Stimulated activated CD4-positive, alpha-beta T cell treated with anti-CD3 and anti-CD28 coated beads, Interleukin-4, amount 100 ng/mL, for 4 hours (primary cell): ENCODE measurements around the gene MRPL57.
"Not testable (repeated sequence)": the region's sequence is repeated elsewhere in the genome, so short reads cannot be mapped to it uniquely, and the experiment has no call there.

Experiments
- DNase-seq, 2 experiments: peaks; one replicate each; pipeline ENCODE4 v3.0.0-alpha.2; 2020

Gene MRPL57

GRCh38 chr13:21176215-21176981 is at the start of gene MRPL57, which contains the start of gene SKA3:
TSS of gene MRPL57 (plus strand) at chr13:21176658. CDS start at chr13:21176917, 259 bp downstream.
TSS of gene SKA3 (minus strand) at chr13:21176552. CDS start at chr13:21176477, 75 bp downstream.
- DNase-seq, result peak; percentile 91 to 93

- no peak for DNase-seq
Observed at GRCh38 chr13:21130116-21130515, 46.3 kb upstream of the MRPL57 start.

DNA sequence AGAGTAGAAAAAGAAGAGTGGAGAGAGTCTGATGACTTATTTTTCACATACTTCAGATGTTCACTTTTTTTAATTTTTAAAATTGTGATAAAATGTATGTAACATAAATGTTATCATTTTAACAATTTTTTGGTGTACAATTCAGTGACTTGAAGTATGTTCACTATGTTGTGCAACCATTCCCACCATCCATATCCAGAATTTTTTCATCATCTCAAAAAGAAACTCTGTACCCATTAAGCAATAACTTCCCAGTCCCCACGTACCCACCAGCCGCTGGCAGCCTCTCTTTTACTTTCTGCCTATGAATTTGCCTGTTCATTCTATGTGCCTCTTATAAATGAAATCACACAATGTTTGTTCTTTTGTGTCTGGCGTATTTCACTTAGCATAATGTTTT is 43.4 kb upstream of the MRPL57 start:
- no peak for DNase-seq

DNA sequence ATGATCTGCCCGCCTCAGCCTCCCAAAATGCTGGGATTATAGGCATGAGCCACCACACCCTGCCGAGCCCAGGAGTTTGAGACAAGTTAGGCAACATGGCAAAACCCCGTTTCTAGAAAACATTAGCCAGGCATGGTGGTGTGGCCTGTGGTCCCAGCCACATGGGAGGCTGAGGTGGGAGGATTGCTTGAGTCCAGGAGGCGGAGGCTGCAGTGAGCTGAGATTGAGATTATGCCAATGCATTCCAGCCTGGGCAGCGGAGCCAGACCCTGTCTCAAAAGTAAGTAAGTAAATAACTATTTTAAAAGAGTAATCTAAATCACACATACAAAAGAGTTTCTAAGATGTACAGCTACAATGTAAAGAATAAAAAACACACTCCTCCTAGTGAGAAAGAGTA is 42.0 kb upstream of the MRPL57 start:
- DNase-seq, result no peak

DNA sequence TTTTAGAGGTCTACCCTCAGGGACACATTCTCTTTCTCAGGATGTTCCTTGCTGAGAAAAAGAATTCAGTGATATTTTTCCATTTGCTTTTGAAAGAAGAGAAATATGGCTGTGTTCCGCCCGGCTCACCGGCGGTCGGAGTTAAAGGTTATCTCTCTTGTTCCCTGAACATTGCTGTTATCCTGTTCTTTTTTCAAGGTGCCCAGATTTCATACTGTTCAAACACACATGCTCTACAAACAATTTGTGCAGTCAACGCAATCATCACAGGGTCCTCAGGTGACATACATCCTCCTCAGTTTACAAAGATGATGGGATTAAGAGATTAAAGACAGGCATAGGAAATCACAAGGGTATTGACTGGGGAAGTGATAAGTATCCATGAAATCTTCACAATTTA is 40.6 kb upstream of the MRPL57 start:
- not testable (repeated sequence) for DNase-seq

- no peak for DNase-seq
Observed at GRCh38 chr13:21137696-21138095, 38.8 kb upstream of the MRPL57 start.

DNA sequence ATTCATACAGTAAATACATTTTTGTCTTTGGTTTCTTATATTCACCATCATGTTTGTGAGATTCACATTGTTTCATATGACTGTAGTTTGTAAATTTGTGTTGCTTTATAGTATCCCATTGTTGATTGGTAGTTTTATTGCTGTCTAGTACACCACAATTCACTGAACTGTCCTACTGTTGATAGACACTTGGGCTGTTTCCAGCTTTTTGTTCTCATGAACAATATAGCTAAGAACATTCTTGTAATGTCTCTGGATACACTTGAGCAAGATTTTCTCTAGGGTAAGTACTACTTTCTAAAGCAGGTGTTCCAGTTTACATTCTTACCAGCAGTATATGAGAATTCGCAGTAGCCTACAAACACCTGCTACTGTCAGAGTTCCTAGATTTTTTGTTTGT is 37.9 kb upstream of the MRPL57 start:
- DNase-seq, result no peak

DNA sequence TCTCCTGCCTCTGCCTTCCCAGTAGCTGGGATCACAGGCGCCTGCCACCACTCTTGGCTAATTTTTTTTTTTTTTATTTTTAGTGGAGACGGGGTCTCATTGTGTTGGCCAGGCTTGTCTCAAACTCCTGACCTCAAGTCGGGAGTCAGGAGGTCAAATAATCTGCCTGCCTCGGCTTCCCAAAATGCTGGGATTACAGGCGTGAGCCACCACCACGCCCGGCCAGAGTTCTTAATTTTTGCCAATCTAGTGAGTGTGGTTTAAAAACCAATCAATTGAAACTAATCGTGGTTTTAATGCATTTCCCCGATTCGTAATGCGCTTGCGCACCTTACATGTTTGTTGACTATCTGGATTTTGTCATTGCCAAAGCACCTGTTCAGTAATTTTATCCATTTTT is 37.1 kb upstream of the MRPL57 start:
- DNase-seq, result no peak

DNA sequence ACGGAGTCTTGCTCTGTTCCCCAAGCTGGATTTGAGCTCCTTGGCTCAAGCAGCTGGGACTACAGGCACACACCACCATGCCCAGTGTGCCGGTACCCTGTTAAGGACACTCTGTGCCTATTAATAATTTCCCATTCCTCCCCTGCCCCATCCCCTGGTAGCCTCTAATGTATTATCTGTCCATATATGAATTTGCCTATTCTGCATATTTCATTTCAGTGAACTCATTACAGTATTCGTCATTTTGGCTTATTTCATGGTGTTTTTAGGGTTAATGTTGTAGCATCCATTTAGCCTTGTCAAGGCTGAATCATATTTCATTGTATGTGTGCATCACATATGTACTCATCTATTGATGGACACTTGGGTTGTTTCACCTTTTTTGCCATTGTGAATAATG is 33.7 kb upstream of the MRPL57 start:
- no peak for DNase-seq

DNA sequence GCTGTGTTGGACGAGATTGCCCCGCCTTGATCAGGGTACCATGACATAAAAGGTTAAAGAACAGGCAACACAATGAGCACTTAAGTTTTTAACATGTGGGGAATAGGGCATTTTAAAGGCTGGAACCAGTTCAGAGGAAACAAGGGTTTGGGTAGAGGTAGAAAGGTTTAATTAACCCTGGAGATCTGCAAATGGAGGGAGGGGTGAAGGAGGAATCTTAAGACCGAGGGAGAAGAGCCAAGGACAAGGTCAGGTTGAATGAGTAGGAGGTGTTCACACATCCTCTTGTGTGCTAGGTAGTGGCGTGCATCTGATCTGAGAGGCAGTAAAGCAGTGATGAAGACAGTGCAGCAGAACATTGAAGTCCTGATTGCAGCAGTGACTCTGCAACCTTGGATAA is 28.6 kb upstream of the MRPL57 start:
- DNase-seq, result no peak

DNA sequence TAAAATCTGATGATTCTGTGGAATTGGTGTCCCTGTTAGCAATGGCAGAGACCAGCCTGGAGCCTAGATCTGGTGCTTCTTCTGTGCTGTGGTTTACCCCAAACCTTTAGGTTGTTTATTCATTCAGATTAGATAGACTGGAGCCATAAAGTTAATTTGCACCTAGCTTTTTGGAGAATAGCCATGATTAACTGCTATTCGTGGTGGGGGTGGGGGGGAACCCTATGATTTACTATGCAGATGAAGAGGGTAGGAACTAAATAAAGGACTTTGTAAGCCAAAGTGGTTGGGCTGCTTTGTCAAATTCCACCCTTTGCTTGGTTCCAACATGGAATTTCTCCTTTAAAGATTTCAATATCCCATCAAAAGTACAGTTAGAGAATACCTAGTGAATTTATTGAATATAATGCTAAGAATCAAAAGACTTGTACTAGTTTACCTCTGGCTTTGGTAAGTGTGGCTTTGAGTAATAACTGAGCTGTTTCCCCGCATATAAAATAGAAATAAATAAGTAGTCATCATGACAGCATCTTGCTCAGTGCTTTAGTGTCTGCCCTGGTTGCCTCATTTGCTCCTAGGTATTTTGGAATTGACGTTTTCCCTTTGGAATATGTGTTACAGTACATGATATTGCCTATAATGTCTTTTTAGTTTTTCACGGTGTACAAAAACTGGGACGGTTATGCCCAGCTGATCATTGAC is 27.8 kb upstream of the MRPL57 start:
- DNase-seq, result no peak

- DNase-seq, result no peak
Observed at GRCh38 chr13:21149568-21149967, 26.9 kb upstream of the MRPL57 start.

- DNase-seq, result no peak
Observed at GRCh38 chr13:21150013-21150412, 26.4 kb upstream of the MRPL57 start.

- no peak for DNase-seq
Observed at GRCh38 chr13:21152251-21152899, 24.1 kb upstream of the MRPL57 start.

- no peak for DNase-seq
Observed at GRCh38 chr13:21164631-21165030, 11.8 kb upstream of the MRPL57 start.

- DNase-seq, result not testable (repeated sequence)
Observed at GRCh38 chr13:21165606-21166005, 10.9 kb upstream of the MRPL57 start.

DNA sequence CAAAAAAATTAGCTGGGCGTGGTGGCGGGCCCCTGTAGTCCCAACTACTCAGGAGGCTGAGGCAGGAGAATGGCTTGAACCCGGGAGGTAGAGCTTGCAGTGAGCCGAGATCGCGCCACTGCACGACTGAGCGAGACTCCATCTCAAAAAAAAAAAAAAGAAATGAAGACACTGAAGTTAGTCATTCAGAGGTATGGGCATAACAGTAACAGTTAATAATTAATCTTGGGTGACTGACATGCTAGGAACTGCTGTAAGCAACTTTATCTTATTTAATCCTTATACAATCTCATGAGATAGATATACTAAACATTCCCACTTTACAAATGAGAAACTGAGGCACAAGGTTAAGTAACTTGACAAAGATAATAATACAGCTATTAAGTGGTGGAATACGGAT is 5.0 kb upstream of the MRPL57 start:
- DNase-seq, result no peak

DNA sequence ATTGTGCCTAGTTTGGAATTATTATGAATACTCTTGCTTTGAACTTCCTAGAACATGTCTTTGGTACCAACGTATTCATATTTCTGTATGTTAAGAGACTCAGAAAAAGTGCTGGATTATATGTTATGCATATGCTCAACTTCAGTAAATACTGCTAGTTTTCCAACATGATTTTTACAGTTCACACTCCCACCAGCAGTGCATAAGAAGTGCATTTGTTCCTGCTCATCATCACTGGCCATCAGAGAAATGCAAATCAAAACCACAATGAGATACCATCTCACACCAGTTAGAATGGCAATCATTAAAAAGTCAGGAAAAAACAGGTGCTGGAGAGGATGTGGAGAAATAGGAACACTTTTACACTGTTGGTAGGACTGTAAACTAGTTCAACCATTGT is 2.7 kb upstream of the MRPL57 start:
- not testable (repeated sequence) for DNase-seq

GRCh38 chr13:21175656-21176214 is 723 bp upstream of the MRPL57 start:
- no peak for DNase-seq

GRCh38 chr13:21176982-21177284 is 475 bp downstream of the MRPL57 start:
- DNase-seq, result no peak

GRCh38 chr13:21181671-21182070 is 5.2 kb downstream of the MRPL57 start:
- no peak for DNase-seq

- DNase-seq, result not testable (repeated sequence)
Observed at GRCh38 chr13:21186410-21186809, 10.0 kb downstream of the MRPL57 start.

GRCh38 chr13:21194756-21195155 is 18.3 kb downstream of the MRPL57 start:
- DNase-seq, result not testable (repeated sequence)
